Tibial nerve (tissue), 3 donors: ENCODE measurements around the gene TPPP.

Experiments used
- POLR2A ChIP-seq, 2 donors: fragments of 450-650 bp; IDR thresholded peaks; one replicate each; pipeline ENCODE4 v1.6.1; 2017; ENCODE audit warnings: antibody characterized with exemption in 2 of 2, mild to moderate bottlenecking in 2 of 2, moderate library complexity in 2 of 2
- TF ChIP-seq, protein P1 (sequence below), 5 experiments: fragments of 200-600 bp in 3 of 5; fragments of 450-650 bp in 2 of 5; sonication (generic) in 3 of 5; IDR thresholded peaks; one replicate each; pipeline ENCODE4 v1.5.1; 2016 to 2019; ENCODE audit warnings: antibody characterized with exemption in 5 of 5, mild to moderate bottlenecking in 3 of 5, moderate library complexity in 2 of 5

DNA sequence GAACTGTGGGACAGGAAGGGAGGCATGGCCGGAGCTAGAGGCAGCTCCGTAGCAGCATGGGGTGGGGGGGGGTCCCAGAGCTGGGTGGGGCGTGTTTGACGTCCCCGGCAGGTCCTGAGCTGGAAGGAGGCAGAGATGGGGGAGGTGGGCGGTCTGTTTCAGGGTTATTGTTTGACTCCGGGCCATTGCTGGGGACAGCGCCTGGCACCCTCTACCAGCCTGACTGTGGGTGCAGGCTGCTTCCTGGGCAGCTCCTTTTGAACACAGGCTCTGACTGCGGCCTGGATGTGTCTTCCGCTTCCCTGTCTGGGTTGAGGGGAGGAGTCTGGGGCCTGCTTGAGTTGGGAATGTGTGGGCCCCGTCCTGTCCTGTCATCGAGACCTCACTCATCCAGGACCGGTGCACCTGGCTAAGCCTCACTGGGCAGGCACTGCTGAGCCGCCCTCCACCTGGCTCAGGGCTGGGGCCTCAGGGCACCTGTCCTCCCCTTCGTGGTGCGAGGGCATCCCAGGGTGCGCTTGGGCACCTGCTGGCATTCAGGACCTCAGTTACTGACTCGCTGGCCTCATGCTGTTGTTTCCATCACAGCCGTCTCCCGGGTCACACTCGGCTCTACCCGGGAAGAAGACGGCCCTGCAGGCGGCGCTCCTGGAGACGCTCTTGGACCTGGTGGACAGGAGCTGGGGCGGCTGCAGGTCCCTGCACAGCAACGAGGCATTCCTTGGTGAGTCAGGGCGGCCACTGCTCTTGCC is 54.5 kb downstream of the TPPP start:
- no peak for TF ChIP-seq POLR2A (IDR thresholded peaks at IDR 0.05)
- TF ChIP-seq, protein P1, sequence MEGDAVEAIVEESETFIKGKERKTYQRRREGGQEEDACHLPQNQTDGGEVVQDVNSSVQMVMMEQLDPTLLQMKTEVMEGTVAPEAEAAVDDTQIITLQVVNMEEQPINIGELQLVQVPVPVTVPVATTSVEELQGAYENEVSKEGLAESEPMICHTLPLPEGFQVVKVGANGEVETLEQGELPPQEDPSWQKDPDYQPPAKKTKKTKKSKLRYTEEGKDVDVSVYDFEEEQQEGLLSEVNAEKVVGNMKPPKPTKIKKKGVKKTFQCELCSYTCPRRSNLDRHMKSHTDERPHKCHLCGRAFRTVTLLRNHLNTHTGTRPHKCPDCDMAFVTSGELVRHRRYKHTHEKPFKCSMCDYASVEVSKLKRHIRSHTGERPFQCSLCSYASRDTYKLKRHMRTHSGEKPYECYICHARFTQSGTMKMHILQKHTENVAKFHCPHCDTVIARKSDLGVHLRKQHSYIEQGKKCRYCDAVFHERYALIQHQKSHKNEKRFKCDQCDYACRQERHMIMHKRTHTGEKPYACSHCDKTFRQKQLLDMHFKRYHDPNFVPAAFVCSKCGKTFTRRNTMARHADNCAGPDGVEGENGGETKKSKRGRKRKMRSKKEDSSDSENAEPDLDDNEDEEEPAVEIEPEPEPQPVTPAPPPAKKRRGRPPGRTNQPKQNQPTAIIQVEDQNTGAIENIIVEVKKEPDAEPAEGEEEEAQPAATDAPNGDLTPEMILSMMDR (IDR thresholded peaks at IDR 0.05) = no peak
